NCI-H2196 (cell line): ENCODE measurements around the gene PLA2G2C.

Experiments
- DNase-seq: peaks from one replicate; lab custom pipeline; 2025; ENCODE audit not compliant: unreplicated experiment; lab: John Stamatoyannopoulos, UW

PLA2G2C gene

DNA sequence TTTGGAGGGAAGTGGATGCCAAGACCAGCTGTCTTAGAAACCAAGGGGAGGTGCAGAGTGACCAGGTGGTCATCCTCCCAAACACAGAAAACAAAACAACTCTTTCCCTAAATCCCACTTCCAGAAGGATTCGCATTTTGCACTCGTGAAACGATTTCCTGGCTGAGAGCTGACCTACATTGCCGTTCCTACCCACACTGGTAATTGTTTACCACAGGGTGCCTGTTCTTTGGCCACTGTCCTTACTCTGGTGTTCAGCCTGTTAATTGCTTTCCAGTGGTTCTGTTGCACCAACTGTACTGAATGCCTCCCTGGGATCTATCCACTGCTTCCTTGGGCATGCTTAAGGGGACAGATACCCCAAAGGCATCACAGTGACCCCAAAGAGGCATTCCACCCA lies 23.2 kb upstream of the PLA2G2C start:
- no peak for DNase-seq

DNA sequence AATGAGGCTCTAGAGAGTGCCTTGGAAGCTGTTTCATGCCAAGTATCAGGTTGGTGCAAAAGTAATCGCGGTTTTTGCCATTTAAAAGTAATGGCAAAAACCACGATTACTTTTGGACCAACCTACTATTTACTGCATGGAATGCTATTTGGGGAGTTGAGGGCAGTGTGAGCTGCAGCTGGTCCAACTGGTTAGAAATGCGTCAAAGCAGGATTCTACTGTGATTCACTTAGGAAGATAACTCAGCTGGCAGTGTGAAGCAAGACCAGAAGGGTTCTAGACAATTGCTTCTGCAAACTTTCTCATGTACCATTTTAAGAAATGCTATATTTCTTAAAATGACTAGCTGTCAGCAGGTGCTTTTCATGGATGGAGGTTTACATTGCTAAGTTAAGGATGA lies 21.2 kb upstream of the PLA2G2C start:
- no peak for DNase-seq

DNA sequence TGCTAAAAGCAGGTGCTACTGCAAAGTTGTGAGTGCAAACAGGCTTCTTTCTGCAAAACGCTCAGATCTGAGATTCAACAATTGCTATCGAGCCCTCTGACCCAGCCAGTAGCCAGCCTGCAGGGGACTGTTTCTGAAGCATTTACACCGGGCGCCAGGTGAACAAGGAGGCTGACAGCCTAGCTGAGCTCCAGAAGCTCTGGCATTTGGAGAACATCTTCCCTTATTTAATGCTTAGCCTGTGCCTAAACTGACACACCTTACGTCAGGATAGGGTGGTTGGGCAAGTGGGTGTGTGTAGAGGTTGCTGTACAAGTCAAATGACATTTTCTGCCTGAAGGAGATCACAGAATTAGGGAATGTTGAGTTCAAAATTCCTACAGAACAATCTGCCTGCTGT lies 15.8 kb upstream of the PLA2G2C start:
- DNase-seq = no peak

DNA sequence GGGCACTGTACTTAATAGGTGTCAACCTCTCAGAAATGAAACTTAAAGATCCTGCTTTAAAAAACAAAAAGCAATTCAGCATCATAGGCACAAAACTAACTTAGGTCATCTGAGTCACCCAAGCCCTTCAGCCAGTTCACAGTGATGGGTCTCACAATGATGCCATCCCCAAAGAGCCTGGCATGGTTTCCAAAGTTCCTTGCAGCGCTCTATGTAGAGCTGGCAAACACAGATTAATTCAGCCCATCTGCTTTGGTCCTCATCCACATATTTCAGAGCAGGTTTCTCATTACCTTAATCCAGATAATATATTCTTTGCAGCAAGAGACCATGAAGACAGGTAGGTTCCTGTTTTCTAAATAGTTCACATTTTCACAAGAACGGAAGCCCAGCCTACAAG lies 14.6 kb upstream of the PLA2G2C start:
- no peak for DNase-seq

DNA sequence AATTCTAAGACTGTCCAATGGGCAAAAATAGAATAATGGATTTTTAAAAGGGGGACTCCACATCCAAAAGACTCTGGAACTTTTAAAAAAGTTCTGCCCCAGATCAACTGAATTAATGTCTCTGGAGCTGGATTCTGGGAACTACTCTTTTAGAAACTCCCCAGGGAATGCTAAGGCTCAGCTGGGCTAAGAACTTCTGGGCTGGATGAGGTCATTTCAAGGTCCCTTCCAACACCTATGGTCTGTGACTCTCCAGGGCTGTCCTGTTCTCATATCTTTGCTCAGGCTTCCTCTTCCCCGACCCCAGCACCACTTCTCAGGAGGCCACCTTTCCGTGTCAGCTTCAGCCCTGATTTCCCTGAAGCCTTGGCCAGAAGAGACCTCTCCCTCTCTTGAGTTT lies 13.5 kb upstream of the PLA2G2C start:
- no peak for DNase-seq

DNA sequence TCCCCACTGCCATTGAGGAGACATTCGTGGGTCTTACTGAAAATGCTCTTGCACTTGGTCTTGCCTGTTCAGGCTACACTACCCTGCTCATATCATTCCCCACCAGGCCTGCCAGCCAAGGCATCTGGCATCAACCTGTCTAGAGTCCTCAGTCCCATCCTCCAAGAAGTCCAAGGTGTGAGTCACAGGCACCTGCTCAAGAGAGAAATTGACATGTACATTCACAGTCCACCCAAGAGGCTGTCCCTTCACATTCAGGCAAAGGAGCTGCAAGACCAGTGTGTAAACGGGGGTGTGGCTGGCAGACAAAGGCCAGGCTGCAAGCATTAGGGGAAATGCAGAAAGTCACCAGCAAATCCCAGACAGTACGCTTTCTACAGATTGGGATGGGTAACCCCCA lies 13.1 kb upstream of the PLA2G2C start:
- no peak for DNase-seq

DNA sequence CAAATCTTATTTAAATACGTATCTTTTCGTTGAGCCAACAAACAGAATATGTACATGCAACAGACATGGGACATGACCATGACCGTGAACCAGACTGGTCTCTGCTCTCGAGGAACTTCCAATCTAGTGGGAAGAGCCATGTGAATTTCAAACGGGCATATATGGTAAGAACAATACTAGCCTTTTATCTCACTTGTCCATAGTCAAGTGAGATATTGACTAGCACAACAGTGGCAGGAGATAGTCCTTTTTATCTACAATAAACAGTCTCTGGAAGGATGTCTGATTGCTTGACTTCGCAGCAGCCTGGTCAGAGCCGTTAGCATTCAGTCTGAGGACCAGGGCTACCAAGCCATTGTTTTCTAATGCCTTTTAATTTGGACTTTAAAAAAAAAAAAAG lies 12.6 kb upstream of the PLA2G2C start:
- no peak for DNase-seq

DNA sequence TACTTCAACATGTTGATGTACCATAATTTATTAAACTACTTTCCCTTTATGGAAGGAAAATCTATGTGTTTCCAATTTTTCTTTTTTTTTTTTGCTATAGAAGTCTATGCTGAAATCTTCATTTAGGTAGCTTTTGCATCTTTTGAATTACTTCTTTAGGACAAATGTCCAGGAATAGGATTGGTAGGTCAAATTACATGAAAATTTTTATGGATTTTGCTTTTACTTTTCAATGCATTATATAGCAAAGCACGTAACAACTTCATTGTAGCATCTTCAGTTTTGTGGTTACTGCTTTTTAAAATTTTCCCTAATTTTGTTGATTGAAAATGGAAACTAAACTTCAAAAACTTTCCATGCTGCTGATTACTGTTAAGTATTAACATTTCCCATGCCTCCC lies 12.0 kb upstream of the PLA2G2C start:
- DNase-seq = no peak

DNA sequence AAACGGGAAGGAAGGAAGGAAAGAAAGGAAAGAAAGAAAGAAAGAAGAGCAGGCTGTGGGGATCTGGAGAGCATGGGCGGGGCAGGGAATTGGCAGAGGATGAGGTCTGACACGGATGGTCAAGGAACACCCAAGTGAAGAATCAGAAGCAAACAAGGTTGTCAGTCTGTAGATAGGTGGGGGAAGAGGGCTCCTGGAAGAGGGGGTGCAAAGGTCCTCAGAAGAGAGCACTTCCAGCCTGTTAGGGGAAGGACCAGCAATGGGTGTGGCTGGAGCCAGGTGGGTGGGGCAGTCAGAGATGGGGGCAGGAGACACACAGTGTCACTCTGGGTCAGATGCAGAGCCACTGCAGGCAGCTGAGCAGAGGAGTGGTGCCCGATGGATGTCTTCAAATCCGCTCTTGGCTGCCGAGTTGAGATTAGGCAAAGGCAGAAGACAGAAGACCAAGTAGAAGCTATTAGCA lies 11.0 kb upstream of the PLA2G2C start:
- DNase-seq = no peak

DNA sequence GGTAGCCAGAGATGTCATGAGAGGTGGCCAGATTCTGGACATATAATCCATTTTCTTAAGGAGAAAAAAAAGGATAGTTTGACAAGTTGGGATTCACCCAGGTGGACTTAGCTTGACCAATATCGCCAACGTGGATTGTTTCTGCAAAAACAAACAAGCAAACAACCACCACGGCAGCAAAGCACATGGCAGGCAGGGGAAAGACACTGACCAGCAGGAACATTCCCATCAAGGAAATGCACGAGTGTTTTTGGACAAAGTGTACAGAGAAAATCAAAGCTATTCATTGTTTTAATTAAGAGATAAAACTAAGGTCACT lies 9.1 kb upstream of the PLA2G2C start:
- no peak for DNase-seq

DNA sequence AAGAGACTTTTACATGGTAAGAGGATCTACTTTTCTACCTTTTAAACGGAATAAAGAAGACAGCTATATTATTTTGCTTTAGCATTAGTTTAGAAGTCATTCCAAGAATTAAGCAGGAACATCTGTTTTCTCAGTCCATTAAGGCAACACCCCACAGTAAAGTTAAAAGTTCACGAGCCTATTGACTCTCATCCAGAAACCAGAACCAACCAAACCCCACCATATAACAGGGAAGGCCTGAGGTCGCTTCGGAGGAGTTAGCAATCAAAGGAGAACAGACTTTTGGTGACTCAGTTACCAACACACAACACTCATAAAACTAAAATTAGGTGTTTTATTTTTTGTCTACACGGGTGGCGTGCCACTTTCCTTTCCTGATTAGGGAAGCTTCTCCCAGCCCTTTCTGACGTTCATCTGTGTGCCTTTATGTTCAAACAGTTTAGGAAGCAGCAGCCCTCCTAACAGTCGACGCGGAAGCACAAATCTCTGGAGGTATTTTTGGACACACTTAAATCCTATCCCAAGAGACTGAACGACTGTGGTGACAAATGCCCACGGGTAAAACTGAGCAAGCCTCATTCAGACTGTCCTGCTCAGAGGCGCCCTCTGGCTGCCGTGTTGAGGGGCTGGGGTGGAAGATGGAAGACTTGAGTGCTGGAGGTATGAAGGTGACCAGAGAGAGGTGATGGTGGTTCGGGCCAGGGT lies 8.6 kb upstream of the PLA2G2C start:
- peak; percentile 40 for DNase-seq

DNA sequence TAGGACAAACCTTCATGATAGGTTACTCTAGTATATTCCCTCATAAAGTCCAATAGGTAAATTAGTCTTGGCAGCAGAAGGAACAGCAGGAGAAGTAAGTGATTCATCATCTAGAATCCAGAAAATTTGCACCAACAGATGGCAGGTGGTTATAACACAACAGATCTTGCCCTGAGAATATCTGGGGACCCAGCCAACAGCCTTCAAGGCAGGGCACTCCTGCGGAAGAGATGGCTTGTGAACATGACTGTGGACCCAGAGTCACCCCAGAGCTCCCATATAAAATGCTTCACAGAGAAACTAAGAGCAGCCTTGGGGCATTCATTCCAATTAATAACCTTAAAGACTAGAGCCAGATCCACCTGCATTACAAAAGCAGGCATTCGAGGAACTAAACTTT lies 7.9 kb upstream of the PLA2G2C start:
- no peak for DNase-seq

DNA sequence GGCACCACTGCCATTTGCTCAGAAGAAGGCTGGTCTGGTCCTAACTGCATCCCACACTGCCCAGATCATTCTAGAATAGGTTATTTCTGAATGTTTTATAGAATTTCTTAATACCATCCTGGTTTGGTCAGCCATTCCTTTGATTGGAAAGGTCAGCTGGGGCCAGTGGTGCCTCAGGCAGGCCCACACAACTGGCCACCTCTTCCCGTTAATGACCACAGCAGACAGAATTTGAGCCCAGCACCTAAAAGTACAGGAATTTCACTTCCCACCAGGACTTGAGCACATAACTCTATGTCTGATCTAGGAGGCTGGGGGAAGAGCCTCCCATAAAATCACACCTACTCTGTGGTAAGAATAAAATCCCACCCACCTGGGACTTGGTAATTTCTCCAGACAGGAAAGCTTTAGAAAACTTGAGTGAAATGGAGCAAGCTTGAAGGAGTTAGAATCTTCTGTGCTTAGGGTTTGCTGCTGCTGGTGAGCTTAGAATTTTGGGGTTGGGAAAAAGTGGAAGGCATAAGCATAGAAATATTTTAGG lies 6.6 kb upstream of the PLA2G2C start:
- DNase-seq = no peak

DNA sequence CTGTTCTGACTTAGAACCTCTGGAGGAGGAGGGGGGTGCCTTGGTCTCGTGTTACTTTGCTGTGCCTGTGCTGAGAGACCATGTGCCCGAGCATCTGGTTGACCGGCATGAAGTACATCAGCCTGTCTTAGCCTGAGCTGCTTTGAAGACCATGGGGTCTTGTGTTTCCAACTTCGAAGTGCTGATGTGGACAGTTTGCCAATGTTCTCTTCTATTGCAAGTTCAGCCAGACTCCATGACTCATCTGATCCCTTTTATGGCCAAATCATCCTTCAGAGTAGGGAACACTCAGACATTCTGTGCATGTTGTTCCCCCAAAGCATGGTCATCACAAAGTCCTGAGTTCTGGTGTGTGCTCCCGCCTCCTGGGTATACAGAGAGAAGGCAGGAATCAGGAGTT lies 6.0 kb upstream of the PLA2G2C start:
- no peak for DNase-seq

DNA sequence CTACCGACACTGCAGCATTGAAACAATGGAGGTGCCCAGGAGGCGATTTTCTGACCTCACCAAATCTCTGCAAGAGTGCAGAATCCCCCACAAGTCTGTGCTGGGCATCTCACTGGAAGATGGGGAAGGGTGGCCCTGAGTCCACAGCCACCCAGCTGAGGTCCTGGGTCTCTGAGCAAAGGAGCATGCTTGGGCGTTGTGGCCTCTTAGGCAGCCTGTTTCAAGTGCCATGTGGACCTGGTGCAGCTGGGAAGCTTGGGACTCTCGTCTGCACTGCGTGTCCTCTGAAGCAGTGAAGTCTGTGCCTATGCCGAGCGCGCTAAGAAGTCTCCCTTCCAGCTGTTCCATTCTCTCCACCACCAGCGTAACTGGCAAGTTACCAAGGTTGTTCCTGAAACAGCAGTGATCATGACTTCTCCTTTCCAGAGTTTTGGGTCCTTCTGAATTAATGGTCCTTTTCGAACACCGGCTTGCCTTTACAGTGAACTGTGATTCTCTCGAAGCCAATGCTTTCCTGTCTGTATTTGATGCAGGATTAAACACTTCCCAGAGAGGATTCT lies 5.0 kb upstream of the PLA2G2C start:
- DNase-seq = no peak

DNA sequence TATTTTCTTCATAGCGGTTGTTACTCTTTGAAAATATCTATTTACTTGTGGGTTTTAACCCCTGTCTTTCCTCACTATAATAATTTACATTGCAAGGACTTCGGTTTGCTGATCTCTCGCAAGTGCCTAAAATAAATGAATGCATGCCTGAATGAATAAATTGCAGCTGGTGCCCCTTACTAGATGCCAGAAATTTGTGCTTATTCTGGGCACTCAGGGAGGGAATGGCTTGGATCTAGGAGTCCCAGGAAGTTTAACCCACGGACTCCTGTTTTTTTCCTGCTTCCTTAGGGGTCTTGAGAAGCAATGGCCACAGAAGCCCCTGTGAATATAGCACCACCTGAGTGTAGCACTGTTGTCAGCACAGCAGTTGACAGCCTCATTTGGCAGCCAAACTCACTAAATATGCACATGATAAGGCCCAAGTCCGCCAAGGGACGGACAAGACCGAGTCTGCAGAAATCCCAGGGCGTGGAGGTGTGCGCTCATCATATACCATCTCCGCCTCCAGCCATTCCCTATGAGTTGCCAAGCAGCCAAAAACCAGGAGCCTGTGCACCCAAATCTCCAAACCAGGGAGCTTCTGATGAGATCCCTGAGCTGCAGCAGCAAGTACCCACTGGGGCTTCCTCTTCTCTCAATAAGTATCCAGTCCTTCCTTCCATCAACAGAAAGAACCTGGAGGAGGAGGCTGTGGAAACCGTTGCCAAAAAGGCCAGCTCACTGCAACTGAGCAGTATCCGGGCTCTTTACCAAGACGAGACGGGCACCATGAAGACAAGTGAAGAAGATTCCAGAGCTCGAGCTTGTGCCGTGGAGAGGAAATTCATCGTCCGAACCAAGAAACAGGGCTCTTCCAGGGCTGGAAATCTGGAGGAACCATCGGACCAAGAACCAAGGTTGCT lies 4.2 kb upstream of the PLA2G2C start:
- DNase-seq = no peak

DNA sequence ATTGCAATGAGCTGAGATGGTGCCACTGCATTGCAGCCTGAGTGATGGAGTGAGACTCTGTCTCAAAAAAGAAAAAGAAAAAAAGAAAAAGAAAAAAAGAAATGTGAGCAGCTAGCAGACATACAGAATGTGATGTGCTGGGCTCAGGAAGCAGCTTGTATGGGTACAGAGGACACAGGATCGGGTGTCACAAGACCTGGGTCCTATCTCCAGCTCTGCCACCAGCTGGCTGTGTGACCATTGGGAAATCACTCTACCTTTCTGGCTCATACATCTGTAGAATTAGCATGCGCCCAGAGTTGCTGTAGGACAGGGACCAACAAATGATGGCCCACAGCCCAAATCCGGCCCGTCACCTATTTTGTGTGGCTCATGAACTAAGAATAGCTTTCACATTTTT lies 3.3 kb upstream of the PLA2G2C start:
- no peak for DNase-seq

DNA sequence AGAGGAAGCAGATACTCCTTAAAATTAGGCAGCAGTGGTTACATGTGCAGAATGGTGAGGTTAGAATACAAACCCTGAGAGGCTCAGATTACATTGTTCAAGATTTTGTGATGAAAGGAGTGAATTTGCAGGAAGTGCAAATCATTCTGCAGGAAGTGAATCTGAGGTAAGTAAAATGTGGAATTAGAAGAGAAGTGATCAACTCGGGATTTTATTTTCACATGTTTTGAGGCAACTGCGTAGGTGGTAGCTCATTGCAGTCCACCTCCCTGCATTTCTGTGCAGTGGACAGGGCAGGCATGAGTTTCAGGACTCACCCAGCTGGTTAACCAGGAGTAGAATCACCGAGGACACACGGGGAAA lies 2.1 kb upstream of the PLA2G2C start:
- no peak for DNase-seq

DNA sequence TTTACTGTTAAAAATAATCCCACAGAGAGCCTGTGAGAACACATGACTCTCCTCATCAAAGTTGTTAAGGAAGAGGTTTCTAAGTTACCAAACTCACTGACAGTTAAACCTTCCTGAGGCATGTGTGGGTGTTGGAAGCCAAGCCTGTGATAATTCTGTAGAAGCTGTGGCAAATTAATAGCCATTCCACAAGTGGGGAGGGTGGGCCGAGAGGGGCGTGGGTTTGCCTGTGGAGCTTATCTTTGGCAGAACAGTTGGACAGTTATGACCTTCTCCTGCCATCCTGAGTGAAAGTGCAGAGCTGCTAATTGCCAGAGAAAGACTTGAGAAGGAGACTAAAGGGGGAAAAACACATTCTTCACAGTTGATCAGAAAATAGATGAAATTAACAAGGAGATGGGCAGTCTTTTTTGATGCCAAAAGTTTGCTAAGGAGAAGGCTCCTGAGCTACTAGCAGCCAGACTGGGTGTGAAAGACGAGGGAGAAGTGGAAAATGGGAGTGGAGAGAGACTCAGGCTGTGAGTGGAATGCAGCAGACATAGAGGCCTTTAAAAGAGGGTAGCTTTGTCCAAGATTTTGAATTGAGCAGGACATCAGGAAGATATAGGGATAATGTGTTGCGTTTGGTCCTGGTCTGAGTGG lies 1.6 kb upstream of the PLA2G2C start:
- DNase-seq = no peak

DNA sequence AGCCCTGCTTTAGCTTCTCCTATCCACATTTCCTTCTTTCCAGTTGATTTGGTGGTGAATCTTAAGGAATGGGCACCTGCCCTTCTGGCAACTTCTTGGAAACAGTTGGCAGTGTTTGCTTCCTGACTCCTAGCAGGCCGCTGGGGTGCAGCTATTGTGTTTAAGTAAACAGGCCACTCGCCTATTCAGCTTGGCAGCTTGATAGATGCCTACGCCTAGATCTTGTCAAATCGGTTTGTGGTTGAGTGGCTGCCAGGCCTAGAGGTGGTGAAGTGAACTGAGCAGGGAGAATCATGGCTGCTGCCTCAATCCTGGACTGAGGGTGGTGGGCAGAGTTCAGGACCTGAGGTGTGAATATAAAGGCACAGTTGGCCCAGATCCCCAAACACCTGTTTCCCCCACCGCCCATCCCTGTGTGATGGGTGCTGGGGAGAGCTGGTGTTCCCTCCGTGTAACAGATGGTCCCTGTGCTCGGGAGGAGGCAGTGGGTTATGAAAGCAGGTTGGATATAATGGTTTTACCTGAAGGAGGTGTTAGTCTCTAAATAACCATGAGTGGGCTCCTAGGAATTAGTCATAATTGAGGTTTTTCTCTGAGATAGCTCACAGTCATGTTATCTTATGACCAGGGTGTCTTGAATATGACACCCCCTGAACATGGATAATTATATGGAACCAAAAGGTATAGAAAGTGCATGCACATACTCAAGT lies 940 bp upstream of the PLA2G2C start:
- DNase-seq = peak; percentile 82
